Panc1 (cell line): Measurements from ENCODE around the gene COLEC11. TPM values are rescaled to one million over a fixed set of nuclear protein-coding genes. Genes with fewer than 3 reads are reported as not detected.

Experiments
- ATAC-seq: fragments of 200-7000 bp; cut with Tn5 transposase; 2 replicates; pipeline ENCODE4 v1.9.1; 2020; ENCODE audit warnings: mild to moderate bottlenecking, moderate library complexity
- BruUV-seq: library from RNA; stranded (reverse); fragments of 400-500 nt; replicated peaks from 2 replicates; lab custom pipeline; 2021; lab: Mats Ljungman, UMichigan
- CTCF ChIA-PET: fragments of 300-600 bp; sonication (Branson Sonifier 250); formaldehyde crosslinking; loops from one replicate; lab custom pipeline; 2022; ENCODE audit warnings: antibody characterized with exemption; lab: Charles Lee
- POLR2A ChIA-PET: fragments of 300-600 bp; sonication (Branson Sonifier 250); formaldehyde crosslinking; loops from one replicate; lab custom pipeline; 2022; ENCODE audit warnings: antibody characterized with exemption; lab: Charles Lee
- DNase-seq: peaks from one replicate; pipeline ENCODE4 v3.0.0-alpha.2; 2010; ENCODE audit warnings: low read depth, low spot score
- H3K27ac ChIP-seq: 2 replicates; pipeline ENCODE4 v1.5.1; 2011; ENCODE audit warnings: mild to moderate bottlenecking, low read length, inconsistent platforms
- H3K27me3 ChIP-seq: fragments of 200-500 bp; sonication (Bioruptor generic); 2 replicates; pipeline ENCODE4 v1.6.0; 2014; ENCODE audit warnings: low read length, inconsistent platforms; ENCODE audit not compliant: control insufficient read depth, insufficient read depth
- H3K36me3 ChIP-seq: fragments of 200-500 bp; sonication (Bioruptor generic); 2 replicates; pipeline ENCODE4 v1.5.1; 2014; ENCODE audit warnings: inconsistent platforms, mild to moderate bottlenecking, low read length, moderate library complexity; ENCODE audit not compliant: control insufficient read depth, insufficient read depth
- H3K4me1 ChIP-seq: 2 replicates; pipeline ENCODE4 v1.5.1; 2011; ENCODE audit warnings: inconsistent platforms, mild to moderate bottlenecking, low read length, moderate library complexity; ENCODE audit not compliant: control insufficient read depth, insufficient read depth
- H3K4me3 ChIP-seq, 2 experiments: 2 replicates each; pipeline ENCODE4 v1.5.1; 2011 to 2012; ENCODE audit warnings: low read depth in 2 of 2, low read length in 2 of 2, mild to moderate bottlenecking in 2 of 2, inconsistent platforms in 1 of 2, moderate library complexity in 1 of 2
- H3K9me3 ChIP-seq: fragments of 200-500 bp; sonication (Bioruptor generic); 2 replicates; pipeline ENCODE4 v1.5.1; 2014; ENCODE audit warnings: low read depth, mild to moderate bottlenecking, inconsistent platforms, low read length, moderate library complexity; ENCODE audit not compliant: control insufficient read depth, insufficient read depth
- POLR2AphosphoS5 ChIP-seq: IDR thresholded peaks from 2 replicates; pipeline ENCODE4 v1.6.1; 2012; ENCODE audit warnings: mild to moderate bottlenecking, low read depth, low read length, moderate library complexity
- SIN3A ChIP-seq: IDR thresholded peaks from 2 replicates; pipeline ENCODE4 v1.6.1; 2012; ENCODE audit warnings: low read depth, mild to moderate bottlenecking, low read length, moderate library complexity, borderline replicate concordance; ENCODE audit not compliant: insufficient read depth
- TCF7L2 ChIP-seq: IDR thresholded peaks from 2 replicates; pipeline ENCODE4 v1.6.1; 2011; ENCODE audit warnings: mild to moderate bottlenecking, low read depth, low read length, inconsistent platforms
- in situ Hi-C: cut with HindIII; loops from 2 replicates; pipeline ENCODE4 v1.10.0; 2016; ENCODE audit warnings: low sequenced_read_pairs, low pct_unique_long_range_greater_than_20kb
- intact Hi-C: fragments of 100-400 bp; cut with micrococcal nuclease; formaldehyde crosslinking; loops from one replicate; pipeline ENCODE4 v1.10.0; 2022; ENCODE audit not compliant: unreplicated experiment
- total RNA-seq: library from RNA; stranded (reverse); gene quantifications from one replicate; pipeline ENCODE4 v1.2.1, GENCODE V29; 2021; ENCODE audit not compliant: unreplicated experiment
- TF ChIP-seq, protein P1 (sequence below): fragments of 450-650 bp; IDR thresholded peaks from 2 replicates; pipeline ENCODE4 v1.5.1; 2017; ENCODE audit warnings: mild to moderate bottlenecking
- TF ChIP-seq, protein P2 (sequence below), 2 experiments: IDR thresholded peaks; 2 replicates each; pipeline ENCODE4 v1.6.1; 2011 to 2012; ENCODE audit warnings: low read depth in 2 of 2, control low read depth in 1 of 2, low read length in 1 of 2, mild to moderate bottlenecking in 1 of 2, moderate library complexity in 1 of 2; ENCODE audit not compliant: insufficient read depth in 1 of 2

Gene COLEC11
- total RNA-seq, 1 experiment from 2014 or later, result 0.31 TPM

- intact Hi-C loops (no loop called here), in situ Hi-C loops (no loop called here)
- Histone ChIP-seq H3K9me3 (no peaks in the 10 kb centered on the region), H3K27ac (no peak overlapping the region), H3K4me3 (no peak overlapping the region), H3K27me3 (no peaks in the 10 kb centered on the region), H3K36me3 (no peaks in the 10 kb centered on the region), H3K4me1 (peaks cover 4% of the 10 kb centered on the region)
- no peak for DNase-seq
- BruUV-seq, result no TSS peak
- CTCF ChIA-PET, result no interaction called here
- TF ChIP-seq TCF7L2, result no peak
- POLR2A ChIA-PET, result no interaction called here
- no peak for ATAC-seq
Measured at GRCh38 chr2:3645745-3646389, 51.0 kb downstream of the COLEC11 start.

DNA sequence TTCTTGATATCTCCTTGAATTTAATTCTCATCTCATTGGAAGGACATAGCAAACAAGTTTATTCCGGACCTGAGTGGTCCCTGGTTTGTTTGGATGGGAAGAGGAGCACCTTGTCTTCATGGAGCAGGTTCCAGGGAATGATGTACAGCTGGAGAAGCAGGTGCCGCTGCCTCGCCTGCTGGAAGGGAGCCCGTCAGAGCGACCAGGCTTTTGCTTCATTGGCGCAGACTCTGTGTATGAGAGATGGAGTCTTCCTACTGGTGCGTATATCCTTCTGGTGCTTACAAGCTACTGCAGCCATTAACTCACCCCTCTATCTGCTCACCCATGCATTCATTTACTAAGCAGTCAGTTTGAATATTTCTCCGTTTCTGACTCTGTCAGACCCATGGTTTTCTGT, 51.5 kb downstream of the COLEC11 start:
- Histone ChIP-seq H3K9me3 (no peaks in the 10 kb centered on the region), H3K4me1 (peaks cover 4% of the 10 kb centered on the region), H3K4me3 (no peak overlapping the region), H3K27me3 (no peaks in the 10 kb centered on the region), H3K27ac (no peak overlapping the region), H3K36me3 (no peaks in the 10 kb centered on the region)
- in situ Hi-C loops, result no loop called here
- TF ChIP-seq SIN3A, result no peak
- TF ChIP-seq TCF7L2, result no peak
- TF ChIP-seq, protein P1, sequence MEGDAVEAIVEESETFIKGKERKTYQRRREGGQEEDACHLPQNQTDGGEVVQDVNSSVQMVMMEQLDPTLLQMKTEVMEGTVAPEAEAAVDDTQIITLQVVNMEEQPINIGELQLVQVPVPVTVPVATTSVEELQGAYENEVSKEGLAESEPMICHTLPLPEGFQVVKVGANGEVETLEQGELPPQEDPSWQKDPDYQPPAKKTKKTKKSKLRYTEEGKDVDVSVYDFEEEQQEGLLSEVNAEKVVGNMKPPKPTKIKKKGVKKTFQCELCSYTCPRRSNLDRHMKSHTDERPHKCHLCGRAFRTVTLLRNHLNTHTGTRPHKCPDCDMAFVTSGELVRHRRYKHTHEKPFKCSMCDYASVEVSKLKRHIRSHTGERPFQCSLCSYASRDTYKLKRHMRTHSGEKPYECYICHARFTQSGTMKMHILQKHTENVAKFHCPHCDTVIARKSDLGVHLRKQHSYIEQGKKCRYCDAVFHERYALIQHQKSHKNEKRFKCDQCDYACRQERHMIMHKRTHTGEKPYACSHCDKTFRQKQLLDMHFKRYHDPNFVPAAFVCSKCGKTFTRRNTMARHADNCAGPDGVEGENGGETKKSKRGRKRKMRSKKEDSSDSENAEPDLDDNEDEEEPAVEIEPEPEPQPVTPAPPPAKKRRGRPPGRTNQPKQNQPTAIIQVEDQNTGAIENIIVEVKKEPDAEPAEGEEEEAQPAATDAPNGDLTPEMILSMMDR, result no peak
- no peak for TF ChIP-seq POLR2AphosphoS5
- TF ChIP-seq, protein P2, sequence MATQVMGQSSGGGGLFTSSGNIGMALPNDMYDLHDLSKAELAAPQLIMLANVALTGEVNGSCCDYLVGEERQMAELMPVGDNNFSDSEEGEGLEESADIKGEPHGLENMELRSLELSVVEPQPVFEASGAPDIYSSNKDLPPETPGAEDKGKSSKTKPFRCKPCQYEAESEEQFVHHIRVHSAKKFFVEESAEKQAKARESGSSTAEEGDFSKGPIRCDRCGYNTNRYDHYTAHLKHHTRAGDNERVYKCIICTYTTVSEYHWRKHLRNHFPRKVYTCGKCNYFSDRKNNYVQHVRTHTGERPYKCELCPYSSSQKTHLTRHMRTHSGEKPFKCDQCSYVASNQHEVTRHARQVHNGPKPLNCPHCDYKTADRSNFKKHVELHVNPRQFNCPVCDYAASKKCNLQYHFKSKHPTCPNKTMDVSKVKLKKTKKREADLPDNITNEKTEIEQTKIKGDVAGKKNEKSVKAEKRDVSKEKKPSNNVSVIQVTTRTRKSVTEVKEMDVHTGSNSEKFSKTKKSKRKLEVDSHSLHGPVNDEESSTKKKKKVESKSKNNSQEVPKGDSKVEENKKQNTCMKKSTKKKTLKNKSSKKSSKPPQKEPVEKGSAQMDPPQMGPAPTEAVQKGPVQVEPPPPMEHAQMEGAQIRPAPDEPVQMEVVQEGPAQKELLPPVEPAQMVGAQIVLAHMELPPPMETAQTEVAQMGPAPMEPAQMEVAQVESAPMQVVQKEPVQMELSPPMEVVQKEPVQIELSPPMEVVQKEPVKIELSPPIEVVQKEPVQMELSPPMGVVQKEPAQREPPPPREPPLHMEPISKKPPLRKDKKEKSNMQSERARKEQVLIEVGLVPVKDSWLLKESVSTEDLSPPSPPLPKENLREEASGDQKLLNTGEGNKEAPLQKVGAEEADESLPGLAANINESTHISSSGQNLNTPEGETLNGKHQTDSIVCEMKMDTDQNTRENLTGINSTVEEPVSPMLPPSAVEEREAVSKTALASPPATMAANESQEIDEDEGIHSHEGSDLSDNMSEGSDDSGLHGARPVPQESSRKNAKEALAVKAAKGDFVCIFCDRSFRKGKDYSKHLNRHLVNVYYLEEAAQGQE (IDR thresholded peaks at IDR 0.05; ENCODE audit: insufficient read depth in 1 of 2, low read depth in 2 of 2, low read length in 1 of 2), result no peak
- ChIA-PET POLR2A (no interaction called here), CTCF (no interaction called here)
- DNase-seq (no peak), ATAC-seq (no peak)
- no TSS peak for BruUV-seq
- intact Hi-C loops, result no loop called here

GRCh38 chr2:3647246-3647645, 52.3 kb downstream of the COLEC11 start:
- CTCF ChIA-PET, result no interaction called here
- no peak for TF ChIP-seq SIN3A
- TF ChIP-seq, protein P2 (IDR thresholded peaks at IDR 0.05; ENCODE audit: insufficient read depth in 1 of 2, low read depth in 2 of 2, low read length in 1 of 2), result no peak
- TF ChIP-seq TCF7L2, result no peak
- no peak for TF ChIP-seq POLR2AphosphoS5
- TF ChIP-seq, protein P1, result no peak
- intact Hi-C loops, result no loop called here

More at GRCh38 chr2:3647246-3647645, 52.3 kb downstream of the COLEC11 start:
- no peaks in the 10 kb centered on the region for H3K36me3 ChIP-seq
- H3K9me3 ChIP-seq, result no peaks in the 10 kb centered on the region
- in situ Hi-C loops, result no loop called here
- H3K27ac ChIP-seq, result no peak overlapping the region
- no TSS peak for BruUV-seq
- no peak overlapping the region for H3K4me3 ChIP-seq
- POLR2A ChIA-PET, result no interaction called here
- H3K27me3 ChIP-seq, result no peaks in the 10 kb centered on the region
- DNase-seq (no peak), ATAC-seq (no peak)
- H3K4me1 ChIP-seq, result peaks cover 4% of the 10 kb centered on the region
